Measurements from ENCODE around the gene SRSF7. TPM values are rescaled to one million over a fixed set of nuclear protein-coding genes. Genes with fewer than 3 reads are reported as not detected.

Gene SRSF7
- total RNA-seq, 3 donors from 2014 or later = 82.6 to 135 (median 116) TPM

DNA sequence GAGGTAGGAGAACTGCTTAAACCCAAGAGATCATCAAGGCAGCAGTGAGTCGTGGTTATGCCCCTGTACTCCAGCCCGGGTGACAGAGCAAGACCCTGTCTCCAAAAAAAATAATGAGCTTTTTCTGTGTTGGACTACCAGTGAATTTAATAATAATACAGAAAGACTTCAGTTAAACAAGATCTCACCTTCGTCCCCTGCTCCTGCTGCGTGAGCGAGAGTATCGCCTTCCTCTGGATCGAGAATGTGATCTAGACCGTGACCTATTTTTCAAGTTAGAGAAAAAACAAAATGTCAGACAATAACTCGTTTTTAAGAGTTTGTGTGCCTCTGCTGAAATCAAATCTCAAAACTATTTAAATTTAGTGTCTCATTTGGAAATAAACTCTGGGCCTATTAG, 2.8 kb downstream of the SRSF7 start:
- intact Hi-C loops (cut with DNase I; ENCODE audit: low total_unique reads) = no loop called here
- no peak overlapping the region for H3K27ac ChIP-seq
- peak overlapping the region in 1 of 3 donors; percentile 86 for H3K4me3 ChIP-seq
- no peak for DNase-seq (ENCODE audit: low spot score in 2 of 2)
- no peaks in the 10 kb centered on the region for H3K27me3 ChIP-seq
- H3K4me1 ChIP-seq = peaks cover 0 to 10% of the 10 kb centered on the region in 2 donors
- no peaks in the 10 kb centered on the region for H3K9me3 ChIP-seq
- H3K36me3 ChIP-seq = peaks cover 18% of the 10 kb centered on the region
- TF ChIP-seq POLR2A (IDR thresholded peaks at IDR 0.05) = no peak
- TF ChIP-seq POLR2AphosphoS5 (IDR thresholded peaks at IDR 0.05) = no peak
- TF ChIP-seq CTCF (IDR thresholded peaks at IDR 0.05) = no peak

DNA sequence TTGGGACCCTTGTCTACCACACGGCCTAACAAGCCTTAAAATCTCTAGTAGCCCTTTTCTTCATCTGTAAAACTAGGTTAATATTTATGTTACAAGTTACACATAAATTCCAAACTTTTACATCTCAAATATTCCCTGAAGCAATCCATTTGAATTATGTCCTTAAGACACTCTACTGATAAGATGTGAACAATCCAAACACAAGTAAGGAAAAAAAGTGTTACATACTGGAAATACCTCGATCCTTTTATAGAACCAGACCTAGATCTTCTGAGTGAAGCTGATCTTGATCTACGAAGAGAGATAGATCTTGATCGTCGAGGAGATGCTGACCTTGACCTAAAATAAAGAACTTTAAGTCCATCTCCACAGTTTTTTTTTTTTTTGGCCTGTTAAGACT, 3.3 kb downstream of the SRSF7 start:
- H3K4me1 ChIP-seq = peaks cover 0 to 10% of the 10 kb centered on the region in 2 donors
- no peak overlapping the region for H3K4me3 ChIP-seq
- H3K27me3 ChIP-seq = no peaks in the 10 kb centered on the region
- H3K9me3 ChIP-seq = no peaks in the 10 kb centered on the region
- H3K36me3 ChIP-seq = peaks cover 18% of the 10 kb centered on the region
- TF ChIP-seq POLR2A (IDR thresholded peaks at IDR 0.05) (no peak), POLR2AphosphoS5 (IDR thresholded peaks at IDR 0.05) (no peak), CTCF (IDR thresholded peaks at IDR 0.05) (no peak)
- intact Hi-C loops (cut with DNase I; ENCODE audit: low total_unique reads) = no loop called here
- DNase-seq (ENCODE audit: low spot score in 2 of 2) = no peak
- H3K27ac ChIP-seq = peak overlapping the region in 1 of 2 donors; percentile 33

- H3K27ac ChIP-seq = peak overlapping the region in 1 of 2 donors; percentile 33
- H3K4me1 ChIP-seq = peaks cover 0 to 10% of the 10 kb centered on the region in 2 donors
Measured at GRCh38 chr2:38747007-38747424, 4.1 kb downstream of the SRSF7 start.

DNA sequence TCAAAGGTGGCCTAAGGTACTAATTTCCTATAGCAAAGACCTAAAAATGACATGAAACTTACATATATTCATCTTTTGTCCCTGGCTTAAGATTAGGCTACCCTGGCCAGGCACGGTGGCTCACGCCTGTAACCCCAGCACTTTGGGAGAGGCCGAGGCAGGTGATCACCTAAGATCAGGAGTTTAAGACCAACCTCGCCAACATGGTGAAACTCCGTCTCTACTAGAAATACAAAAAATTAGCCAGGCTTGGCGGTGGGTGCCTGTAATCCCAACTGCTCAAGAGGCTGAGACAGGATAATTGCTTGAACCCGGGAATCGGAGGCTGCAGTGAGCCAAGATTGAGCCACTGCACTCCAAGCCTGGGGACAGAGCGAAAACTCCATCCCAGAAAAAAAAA, 5.9 kb downstream of the SRSF7 start:
- Histone ChIP-seq H3K4me1 (peaks cover 0 to 10% of the 10 kb centered on the region in 2 donors), H3K27me3 (no peaks in the 10 kb centered on the region), H3K36me3 (peaks cover 18% of the 10 kb centered on the region), H3K9me3 (no peaks in the 10 kb centered on the region), H3K4me3 (no peak overlapping the region), H3K27ac (no peak overlapping the region)
- no peak for DNase-seq (ENCODE audit: low spot score in 2 of 2)
- intact Hi-C loops (cut with DNase I; ENCODE audit: low total_unique reads) = no loop called here
- TF ChIP-seq POLR2A (IDR thresholded peaks at IDR 0.05) (no peak), CTCF (IDR thresholded peaks at IDR 0.05) (no peak), POLR2AphosphoS5 (IDR thresholded peaks at IDR 0.05) (no peak)

More at GRCh38 chr2:38747007-38747424, 4.1 kb downstream of the SRSF7 start:
- Histone ChIP-seq H3K36me3 (peaks cover 18% of the 10 kb centered on the region), H3K9me3 (no peaks in the 10 kb centered on the region), H3K4me3 (no peak overlapping the region), H3K27me3 (no peaks in the 10 kb centered on the region)
- DNase-seq (ENCODE audit: low spot score in 2 of 2) = no peak
- intact Hi-C loops (cut with DNase I; ENCODE audit: low total_unique reads) = no loop called here
- TF ChIP-seq POLR2AphosphoS5 (IDR thresholded peaks at IDR 0.05) (no peak), CTCF (IDR thresholded peaks at IDR 0.05) (no peak), POLR2A (IDR thresholded peaks at IDR 0.05) (no peak)

DNA sequence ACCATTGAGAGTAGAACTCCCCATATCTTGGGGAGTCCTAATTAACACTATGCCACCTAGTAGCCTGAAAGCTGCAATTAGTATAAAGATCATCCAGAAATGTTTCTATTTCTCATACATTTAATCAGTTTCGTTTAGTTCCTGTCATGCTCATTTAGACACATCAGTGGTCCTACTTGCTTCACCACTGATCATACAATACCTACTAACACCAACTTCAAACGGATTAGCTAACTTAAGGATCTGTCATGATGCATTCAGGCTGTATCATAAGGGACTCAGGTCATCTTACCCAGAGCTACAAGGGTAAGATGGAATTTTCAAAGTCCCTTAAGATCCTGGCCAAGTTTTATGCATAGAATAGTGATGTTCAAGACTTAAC, 6.8 kb downstream of the SRSF7 start:
- no peak for DNase-seq (ENCODE audit: low spot score in 2 of 2)
- TF ChIP-seq POLR2A (IDR thresholded peaks at IDR 0.05) = no peak
- TF ChIP-seq POLR2AphosphoS5 (IDR thresholded peaks at IDR 0.05) = no peak
- no peak for TF ChIP-seq CTCF (IDR thresholded peaks at IDR 0.05)
- H3K9me3 ChIP-seq = no peaks in the 10 kb centered on the region
- intact Hi-C loops (cut with DNase I; ENCODE audit: low total_unique reads) = no loop called here
- H3K4me3 ChIP-seq = no peak overlapping the region
- no peak overlapping the region for H3K27ac ChIP-seq
- H3K36me3 ChIP-seq = peaks cover 18% of the 10 kb centered on the region
- H3K27me3 ChIP-seq = no peaks in the 10 kb centered on the region
- peaks cover 0 to 10% of the 10 kb centered on the region in 2 donors for H3K4me1 ChIP-seq
